Nephron (organoid): ENCODE measurements around the gene KRT85.

ENCODE experiments used
- H3K27ac Mint-ChIP-seq, 3 experiments: 2 replicates each; pipeline ENCODE4 v1.8.0; 2020; ENCODE audit warnings: mixed read lengths in 3 of 3, mild to moderate bottlenecking in 2 of 3, moderate library complexity in 1 of 3
- H3K27me3 Mint-ChIP-seq: 2 replicates; pipeline ENCODE4 v1.8.0; 2021; ENCODE audit warnings: low read depth, mild to moderate bottlenecking, moderate library complexity, mixed read lengths
- H3K36me3 Mint-ChIP-seq: 2 replicates; pipeline ENCODE4 v1.8.0; 2020; ENCODE audit warnings: low read depth, mixed read lengths
- H3K4me1 Mint-ChIP-seq: 2 replicates; pipeline ENCODE4 v1.8.0; 2020; ENCODE audit warnings: mixed read lengths
- H3K4me3 Mint-ChIP-seq, 3 experiments: 2 replicates each; pipeline ENCODE4 v1.8.0; 2020; ENCODE audit warnings: mild to moderate bottlenecking in 3 of 3, mixed read lengths in 3 of 3, moderate library complexity in 2 of 3
- H3K9me3 Mint-ChIP-seq: 2 replicates; pipeline ENCODE4 v1.8.0; 2020; ENCODE audit warnings: mixed read lengths
- CTCF ChIP-seq, 3 experiments: fragments of 200-600 bp; sonication (generic); IDR thresholded peaks; one replicate each; pipeline ENCODE4 v1.5.0; 2021; ENCODE audit warnings: antibody characterized with exemption in 3 of 3; ENCODE audit not compliant: unreplicated experiment in 3 of 3

The KRT85 gene

GRCh38 chr12:52363111-52363679, 4.1 kb downstream of the KRT85 start:
- Mint-ChIP-seq H3K4me1 (peaks cover 19% of the 10 kb centered on the region), H3K36me3 (no peaks in the 10 kb centered on the region), H3K4me3 (no peak overlapping the region), H3K27me3 (peaks cover 39% of the 10 kb centered on the region), H3K27ac (no peak overlapping the region), H3K9me3 (no peaks in the 10 kb centered on the region)
- TF ChIP-seq CTCF (IDR thresholded peaks at IDR 0.05; ENCODE audit: unreplicated experiment in 3 of 3), result no peak

GRCh38 chr12:52362118-52362726, 5.1 kb downstream of the KRT85 start:
- H3K9me3 Mint-ChIP-seq, result no peaks in the 10 kb centered on the region
- H3K4me3 Mint-ChIP-seq, result no peak overlapping the region
- H3K27me3 Mint-ChIP-seq, result peaks cover 38% of the 10 kb centered on the region
- TF ChIP-seq CTCF (IDR thresholded peaks at IDR 0.05; ENCODE audit: unreplicated experiment in 3 of 3), result no peak
- H3K27ac Mint-ChIP-seq, result no peak overlapping the region
- no peaks in the 10 kb centered on the region for H3K36me3 Mint-ChIP-seq
- peaks cover 19% of the 10 kb centered on the region for H3K4me1 Mint-ChIP-seq

GRCh38 chr12:52361553-52361952, 5.7 kb downstream of the KRT85 start:
- Mint-ChIP-seq H3K36me3 (no peaks in the 10 kb centered on the region), H3K27me3 (peaks cover 38% of the 10 kb centered on the region), H3K9me3 (no peaks in the 10 kb centered on the region), H3K27ac (no peak overlapping the region), H3K4me3 (no peak overlapping the region), H3K4me1 (peaks cover 19% of the 10 kb centered on the region)
- TF ChIP-seq CTCF (IDR thresholded peaks at IDR 0.05; ENCODE audit: unreplicated experiment in 3 of 3), result no peak

GRCh38 chr12:52360663-52361271, 6.5 kb downstream of the KRT85 start:
- H3K36me3 Mint-ChIP-seq, result no peaks in the 10 kb centered on the region
- no peak overlapping the region for H3K4me3 Mint-ChIP-seq
- peaks cover 37% of the 10 kb centered on the region for H3K27me3 Mint-ChIP-seq
- H3K9me3 Mint-ChIP-seq, result no peaks in the 10 kb centered on the region
- no peak overlapping the region for H3K27ac Mint-ChIP-seq
- peaks cover 19% of the 10 kb centered on the region for H3K4me1 Mint-ChIP-seq
- TF ChIP-seq CTCF (IDR thresholded peaks at IDR 0.05; ENCODE audit: unreplicated experiment in 3 of 3), result no peak

- TF ChIP-seq CTCF (IDR thresholded peaks at IDR 0.05; ENCODE audit: unreplicated experiment in 3 of 3), result no peak
- Mint-ChIP-seq H3K36me3 (no peaks in the 10 kb centered on the region), H3K4me3 (no peak overlapping the region), H3K9me3 (no peaks in the 10 kb centered on the region), H3K27me3 (peaks cover 33% of the 10 kb centered on the region), H3K27ac (no peak overlapping the region), H3K4me1 (peaks cover 15% of the 10 kb centered on the region)
These were observed 7.1 kb downstream of the KRT85 start for GRCh38 chr12:52360106-52360662.
